VCaP (cell line): Measurements from ENCODE around the gene FRMPD4.

ENCODE experiments used
- H3K27ac ChIP-seq: fragments of 450-650 bp; 2 replicates; pipeline ENCODE4 v1.5.1; 2017
- CTCF ChIP-seq: fragments of 450-650 bp; conservative IDR thresholded peaks from 2 replicates; pipeline ENCODE4 v1.5.1; 2017; ENCODE audit warnings: mild to moderate bottlenecking, moderate library complexity

The FRMPD4 gene

GRCh38 chrX:12315526-12315925 lies 177.3 kb downstream of the FRMPD4 start:
- no peak for TF ChIP-seq CTCF
- H3K27ac ChIP-seq: no peak overlapping the region

GRCh38 chrX:12319003-12319519 lies 180.8 kb downstream of the FRMPD4 start:
- peak; percentile 67 for TF ChIP-seq CTCF
- H3K27ac ChIP-seq: no peak overlapping the region

GRCh38 chrX:12319992-12320391 lies 181.7 kb downstream of the FRMPD4 start:
- H3K27ac ChIP-seq: no peak overlapping the region
- no peak for TF ChIP-seq CTCF

- no peak for TF ChIP-seq CTCF
- no peak overlapping the region for H3K27ac ChIP-seq
Measured at GRCh38 chrX:12322031-12322430, 183.8 kb downstream of the FRMPD4 start.

- no peak for TF ChIP-seq CTCF
- H3K27ac ChIP-seq: no peak overlapping the region
Measured at GRCh38 chrX:12325171-12325570, 186.9 kb downstream of the FRMPD4 start.

- no peak overlapping the region for H3K27ac ChIP-seq
- no peak for TF ChIP-seq CTCF
Measured at GRCh38 chrX:12327836-12328235, 189.6 kb downstream of the FRMPD4 start.

GRCh38 chrX:12329476-12329875 lies 191.2 kb downstream of the FRMPD4 start:
- no peak overlapping the region for H3K27ac ChIP-seq
- no peak for TF ChIP-seq CTCF
